ENCODE results near the gene TTC13. TPM values are rescaled to one million over a fixed set of nuclear protein-coding genes. Genes with fewer than 3 reads are reported as not detected.

TTC13 gene
- total and polyA plus RNA-seq, 3 donors from 2014 or later: 7.5 to 18.5 (median 10.2) TPM

- no peaks in the 10 kb centered on the region for H3K4me1 ChIP-seq
- WGBS, 2 donors: 93 to 95% methylated on average over 5 of the region's 5 CpGs
- TF ChIP-seq POLR2A (IDR thresholded peaks at IDR 0.05): no peak
- no peak for TF ChIP-seq CTCF (IDR thresholded peaks at IDR 0.05)
Observed at GRCh38 chr1:230970432-230970831, 8.2 kb downstream of the TTC13 start.

GRCh38 chr1:230966358-230966873 lies 12.2 kb downstream of the TTC13 start:
- no peak overlapping the region for H3K27ac ChIP-seq
- 88 to 94% methylated on average over 5 of the region's 5 CpGs for WGBS, 2 donors
- no peak overlapping the region for H3K4me3 ChIP-seq
- TF ChIP-seq POLR2A (IDR thresholded peaks at IDR 0.05) (no peak), CTCF (IDR thresholded peaks at IDR 0.05) (no peak)
- no peaks in the 10 kb centered on the region for H3K36me3 ChIP-seq (ENCODE audit: low read depth, missing control alignments)
- no peak for DNase-seq
- no peaks in the 10 kb centered on the region for H3K9me3 ChIP-seq
- H3K4me1 ChIP-seq: no peaks in the 10 kb centered on the region
- intact Hi-C loops (cut with DNase I; ENCODE audit: low total_unique reads): no loop called here
- no peaks in the 10 kb centered on the region for H3K27me3 ChIP-seq

More at GRCh38 chr1:230970432-230970831, 8.2 kb downstream of the TTC13 start:
- Histone ChIP-seq H3K27ac (no peak overlapping the region), H3K36me3 (ENCODE audit: low read depth, missing control alignments) (no peaks in the 10 kb centered on the region), H3K4me3 (no peak overlapping the region), H3K9me3 (no peaks in the 10 kb centered on the region), H3K27me3 (no peaks in the 10 kb centered on the region)
- no peak for DNase-seq
- intact Hi-C loops (cut with DNase I; ENCODE audit: low total_unique reads): no loop called here

- H3K27me3 ChIP-seq: no peaks in the 10 kb centered on the region
- no peak overlapping the region for H3K4me3 ChIP-seq
- H3K4me1 ChIP-seq: no peaks in the 10 kb centered on the region
- no peaks in the 10 kb centered on the region for H3K36me3 ChIP-seq (ENCODE audit: low read depth, missing control alignments)
- H3K9me3 ChIP-seq: no peaks in the 10 kb centered on the region
- no peak for DNase-seq
- H3K27ac ChIP-seq: no peak overlapping the region
- 93 to 98% methylated on average over 5 of the region's 5 CpGs for WGBS, 2 donors
- TF ChIP-seq CTCF (IDR thresholded peaks at IDR 0.05): no peak
- no peak for TF ChIP-seq POLR2A (IDR thresholded peaks at IDR 0.05)
- intact Hi-C loops (cut with DNase I; ENCODE audit: low total_unique reads): no loop called here
Observed at GRCh38 chr1:230965535-230965934, 13.1 kb downstream of the TTC13 start.

- WGBS, 2 donors: 51 to 66% methylated on average over 2 of the region's 2 CpGs
- intact Hi-C loops (cut with DNase I; ENCODE audit: low total_unique reads): no loop called here
- Histone ChIP-seq H3K36me3 (ENCODE audit: low read depth, missing control alignments) (no peaks in the 10 kb centered on the region), H3K4me1 (no peaks in the 10 kb centered on the region), H3K27ac (no peak overlapping the region), H3K4me3 (no peak overlapping the region), H3K9me3 (no peaks in the 10 kb centered on the region), H3K27me3 (no peaks in the 10 kb centered on the region)
- TF ChIP-seq CTCF (IDR thresholded peaks at IDR 0.05) (no peak), POLR2A (IDR thresholded peaks at IDR 0.05) (no peak)
- no peak for DNase-seq
Observed at GRCh38 chr1:230964896-230965295, 13.8 kb downstream of the TTC13 start.

GRCh38 chr1:230958370-230958769 lies 20.3 kb downstream of the TTC13 start:
- H3K27ac ChIP-seq: no peak overlapping the region
- H3K9me3 ChIP-seq: no peaks in the 10 kb centered on the region
- 95 to 96% methylated on average over 4 of the region's 4 CpGs for WGBS, 2 donors
- no peaks in the 10 kb centered on the region for H3K4me1 ChIP-seq
- H3K36me3 ChIP-seq (ENCODE audit: low read depth, missing control alignments): no peaks in the 10 kb centered on the region
- no peak for DNase-seq
- intact Hi-C loops (cut with DNase I; ENCODE audit: low total_unique reads): no loop called here
- no peak overlapping the region for H3K4me3 ChIP-seq
- H3K27me3 ChIP-seq: no peaks in the 10 kb centered on the region
- TF ChIP-seq POLR2A (IDR thresholded peaks at IDR 0.05): no peak

All from testis (tissue), 3 donors.